ENCODE data around the gene TCP11L2. TPM values are rescaled to one million over a fixed set of nuclear protein-coding genes. Genes with fewer than 3 reads are reported as not detected.

TCP11L2 gene
- total and polyA plus RNA-seq, 2 of the 13 experiments (the other 11 are each of a cell fraction or from before 2014, with no cell fraction given) = 4.6 to 24.1 TPM

DNA sequence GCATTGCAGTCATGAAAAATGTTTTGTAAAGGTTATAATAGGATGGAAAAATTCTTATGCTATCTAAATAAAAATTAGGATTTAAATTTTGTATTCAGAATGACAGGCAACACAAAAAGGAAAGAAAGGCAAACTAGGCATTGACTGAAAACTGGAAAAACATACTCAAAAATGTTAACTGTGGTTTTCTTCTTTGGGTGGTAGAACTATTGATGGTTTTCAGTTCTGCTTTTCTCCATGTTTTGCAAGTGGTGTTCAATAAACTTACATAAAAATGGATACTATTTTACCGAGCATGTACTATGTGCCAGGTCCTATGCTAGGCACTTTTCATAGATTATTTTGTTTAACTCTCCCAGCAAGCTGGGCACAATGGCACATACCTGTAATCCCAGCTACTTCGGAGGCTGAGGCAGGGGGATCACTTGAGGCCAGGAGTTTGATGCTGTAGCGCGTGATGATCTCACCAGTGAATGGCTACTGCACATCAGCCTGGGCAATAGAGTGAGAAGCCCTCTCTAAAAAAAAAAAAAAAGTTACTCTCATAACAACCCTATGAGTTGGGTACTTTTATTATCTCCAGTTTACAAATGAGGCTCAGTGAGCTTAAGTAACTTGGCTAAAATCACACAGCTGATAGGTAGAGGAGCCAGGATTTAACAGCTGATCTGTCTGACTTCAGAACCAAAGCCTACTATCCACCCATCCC, 26.3 kb upstream of the TCP11L2 start:
- in situ Hi-C loops (cut with HindIII; ENCODE audit: extremely low pct_ligation_motif_present, low pct_unique_long_range_greater_than_20kb) = no loop called here
- TF ChIP-seq RARG (CRISPR knock-in tag; IDR thresholded peaks at IDR 0.05; ENCODE audit: low read depth) (no peak), ZNF44 (CRISPR knock-in tag; IDR thresholded peaks at IDR 0.05) (no peak), PAF1 (CRISPR knock-in tag; IDR thresholded peaks at IDR 0.05) (no peak), ZNF615 (CRISPR knock-in tag; IDR thresholded peaks at IDR 0.05; ENCODE audit: borderline replicate concordance) (no peak), HDAC1 (CRISPR knock-in tag; IDR thresholded peaks at IDR 0.05) (no peak), ZNF354B (CRISPR knock-in tag; IDR thresholded peaks at IDR 0.05) (no peak), PTBP1 (IDR thresholded peaks at IDR 0.05; ENCODE audit: low read depth, low read length, poor library complexity, severe bottlenecking) (no peak), SSRP1 (CRISPR knock-in tag; IDR thresholded peaks at IDR 0.05) (no peak), ZMYM2 (CRISPR knock-in tag; IDR thresholded peaks at IDR 0.05) (no peak), FOSL1 (CRISPR knock-in tag; IDR thresholded peaks at IDR 0.05; ENCODE audit: borderline replicate concordance) (no peak), ZNF253 (CRISPR knock-in tag; IDR thresholded peaks at IDR 0.05; ENCODE audit: borderline replicate concordance) (no peak), RELA (CRISPR knock-in tag; IDR thresholded peaks at IDR 0.05) (no peak), IKZF4 (CRISPR knock-in tag; IDR thresholded peaks at IDR 0.05; ENCODE audit: borderline replicate concordance, low read depth, not compliant biosample characterization) (no peak), KLF13 (CRISPR knock-in tag; IDR thresholded peaks at IDR 0.05) (no peak), KDM5A (IDR thresholded peaks at IDR 0.05; ENCODE audit: borderline replicate concordance, low read length) (no peak)
- TF ChIP-seq, protein P1, sequence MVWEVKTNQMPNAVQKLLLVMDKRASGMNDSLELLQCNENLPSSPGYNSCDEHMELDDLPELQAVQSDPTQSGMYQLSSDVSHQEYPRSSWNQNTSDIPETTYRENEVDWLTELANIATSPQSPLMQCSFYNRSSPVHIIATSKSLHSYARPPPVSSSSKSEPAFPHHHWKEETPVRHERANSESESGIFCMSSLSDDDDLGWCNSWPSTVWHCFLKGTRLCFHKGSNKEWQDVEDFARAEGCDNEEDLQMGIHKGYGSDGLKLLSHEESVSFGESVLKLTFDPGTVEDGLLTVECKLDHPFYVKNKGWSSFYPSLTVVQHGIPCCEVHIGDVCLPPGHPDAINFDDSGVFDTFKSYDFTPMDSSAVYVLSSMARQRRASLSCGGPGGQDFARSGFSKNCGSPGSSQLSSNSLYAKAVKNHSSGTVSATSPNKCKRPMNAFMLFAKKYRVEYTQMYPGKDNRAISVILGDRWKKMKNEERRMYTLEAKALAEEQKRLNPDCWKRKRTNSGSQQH (CRISPR knock-in tag; IDR thresholded peaks at IDR 0.05; ENCODE audit: low read depth) = no peak
- TF ChIP-seq, protein P2, sequence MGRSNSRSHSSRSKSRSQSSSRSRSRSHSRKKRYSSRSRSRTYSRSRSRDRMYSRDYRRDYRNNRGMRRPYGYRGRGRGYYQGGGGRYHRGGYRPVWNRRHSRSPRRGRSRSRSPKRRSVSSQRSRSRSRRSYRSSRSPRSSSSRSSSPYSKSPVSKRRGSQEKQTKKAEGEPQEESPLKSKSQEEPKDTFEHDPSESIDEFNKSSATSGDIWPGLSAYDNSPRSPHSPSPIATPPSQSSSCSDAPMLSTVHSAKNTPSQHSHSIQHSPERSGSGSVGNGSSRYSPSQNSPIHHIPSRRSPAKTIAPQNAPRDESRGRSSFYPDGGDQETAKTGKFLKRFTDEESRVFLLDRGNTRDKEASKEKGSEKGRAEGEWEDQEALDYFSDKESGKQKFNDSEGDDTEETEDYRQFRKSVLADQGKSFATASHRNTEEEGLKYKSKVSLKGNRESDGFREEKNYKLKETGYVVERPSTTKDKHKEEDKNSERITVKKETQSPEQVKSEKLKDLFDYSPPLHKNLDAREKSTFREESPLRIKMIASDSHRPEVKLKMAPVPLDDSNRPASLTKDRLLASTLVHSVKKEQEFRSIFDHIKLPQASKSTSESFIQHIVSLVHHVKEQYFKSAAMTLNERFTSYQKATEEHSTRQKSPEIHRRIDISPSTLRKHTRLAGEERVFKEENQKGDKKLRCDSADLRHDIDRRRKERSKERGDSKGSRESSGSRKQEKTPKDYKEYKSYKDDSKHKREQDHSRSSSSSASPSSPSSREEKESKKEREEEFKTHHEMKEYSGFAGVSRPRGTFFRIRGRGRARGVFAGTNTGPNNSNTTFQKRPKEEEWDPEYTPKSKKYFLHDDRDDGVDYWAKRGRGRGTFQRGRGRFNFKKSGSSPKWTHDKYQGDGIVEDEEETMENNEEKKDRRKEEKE (IDR thresholded peaks at IDR 0.05) = no peak
- 77% methylated on average over 4 of the region's 4 CpGs for WGBS (ENCODE audit: low lambda C conversion rate)
- intact Hi-C loops (cut with micrococcal nuclease; ENCODE audit: unreplicated experiment) = no loop called here
- peaks cover 69% of the 10 kb centered on the region for H3K4me1 ChIP-seq (ENCODE audit: insufficient read depth, low read length)
- POLR2A ChIA-PET = no interaction called here
- no peaks in the 10 kb centered on the region for H3K79me2 ChIP-seq (ENCODE audit: insufficient read depth, low read length)
- no peaks in the 10 kb centered on the region for H3K36me3 ChIP-seq (replicated peaks in 1 of 2; ENCODE audit: control insufficient read depth in 1 of 2, insufficient read depth in 2 of 2, low read length in 2 of 2)
- H3K9me3 ChIP-seq (ENCODE audit: low read length) = no peaks in the 10 kb centered on the region
- no peak overlapping the region for H3K9ac ChIP-seq (ENCODE audit: insufficient read depth, low read depth, low read length)
- peaks cover 0 to 24% of the 10 kb centered on the region in 2 experiments; a peak in 3 of 5 replicates for H3K27me3 ChIP-seq (ENCODE audit: control insufficient read depth in 1 of 2, insufficient read depth in 2 of 2, low read length in 2 of 2)
- CTCF ChIA-PET (ENCODE audit: low intra/inter-chr PET ratio, low total read pairs) = no interaction called here
- no peak overlapping the region for H2AFZ ChIP-seq (ENCODE audit: low read length)
- ATAC-seq = no peak
- H3K27ac ChIP-seq (ENCODE audit: extremely low read length, insufficient read depth, low read length) = no peak overlapping the region
- H3K4me3 ChIP-seq (replicated peaks in 1 of 3; ENCODE audit: insufficient read depth in 1 of 3, low read depth in 2 of 3, low read length in 3 of 3) = no peak overlapping the region
- BruUV-seq (replicated peaks) = no TSS peak
- no peak for DNase-seq (ENCODE audit: low spot score)
- H4K20me1 ChIP-seq (ENCODE audit: insufficient read depth, low read length) = no peaks in the 10 kb centered on the region
- FAIRE-seq = no peak
- no peak overlapping the region for H3K4me2 ChIP-seq (ENCODE audit: low read depth, low read length)
